ENCODE measurements around the gene GOLGA6A. TPM values are rescaled to one million over a fixed set of nuclear protein-coding genes. Genes with fewer than 3 reads are reported as not detected.

The GOLGA6A gene
- total RNA-seq, 4 donors from 2014 or later: 0.20 to 0.87 TPM; not detected in 2

DNA sequence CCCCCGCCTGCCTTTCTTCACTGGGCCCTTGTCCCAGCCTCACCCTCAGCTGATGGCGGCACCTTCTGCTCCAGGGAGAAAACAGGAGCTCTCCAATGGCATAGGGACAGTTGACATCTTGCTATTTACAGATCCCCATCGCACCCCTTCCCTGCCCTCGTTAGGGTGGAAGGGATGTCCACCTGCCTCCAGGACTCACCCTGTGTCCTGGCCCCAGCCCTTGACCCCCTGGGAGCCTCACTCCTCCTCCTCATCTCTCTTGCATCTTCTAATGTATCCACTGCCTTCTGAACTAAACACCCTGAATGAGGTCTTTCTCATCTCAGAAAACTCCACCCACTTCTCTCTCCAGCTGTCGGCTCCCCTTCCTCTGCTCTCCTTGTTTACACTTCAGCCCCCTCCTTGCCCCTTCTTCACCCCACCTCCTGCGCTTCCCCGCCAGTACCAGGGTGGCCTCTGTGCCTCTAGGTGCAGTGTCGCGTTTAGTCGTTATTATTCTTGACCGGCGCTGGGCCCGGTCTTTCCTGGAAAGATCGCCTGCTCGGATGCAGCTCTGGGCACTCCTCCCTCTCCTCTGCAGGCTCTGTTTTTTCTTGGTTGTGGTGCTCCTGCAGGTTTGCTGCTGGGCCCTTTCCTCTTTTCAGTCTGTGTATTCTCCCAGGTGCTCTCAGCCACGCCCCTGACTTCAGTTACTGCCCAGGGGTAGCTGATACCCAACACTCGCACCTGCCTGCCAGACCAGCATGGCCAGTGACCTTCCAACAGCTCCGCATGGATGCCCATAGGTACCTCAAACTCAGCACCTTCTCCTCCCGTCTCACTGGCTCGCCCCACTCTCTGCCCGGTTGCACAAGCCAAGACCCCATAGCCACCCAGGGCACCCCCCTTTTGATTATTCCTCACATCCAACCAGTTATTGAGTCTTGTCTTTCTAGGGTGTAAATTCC is 44.9 kb downstream of the GOLGA6A start:
- 63 to 70% methylated on average over 21 of the region's 21 CpGs for WGBS, 2 donors
- no peaks in the 10 kb centered on the region for H3K27me3 ChIP-seq
- H3K27ac ChIP-seq: no peak overlapping the region
- TF ChIP-seq, protein P1, sequence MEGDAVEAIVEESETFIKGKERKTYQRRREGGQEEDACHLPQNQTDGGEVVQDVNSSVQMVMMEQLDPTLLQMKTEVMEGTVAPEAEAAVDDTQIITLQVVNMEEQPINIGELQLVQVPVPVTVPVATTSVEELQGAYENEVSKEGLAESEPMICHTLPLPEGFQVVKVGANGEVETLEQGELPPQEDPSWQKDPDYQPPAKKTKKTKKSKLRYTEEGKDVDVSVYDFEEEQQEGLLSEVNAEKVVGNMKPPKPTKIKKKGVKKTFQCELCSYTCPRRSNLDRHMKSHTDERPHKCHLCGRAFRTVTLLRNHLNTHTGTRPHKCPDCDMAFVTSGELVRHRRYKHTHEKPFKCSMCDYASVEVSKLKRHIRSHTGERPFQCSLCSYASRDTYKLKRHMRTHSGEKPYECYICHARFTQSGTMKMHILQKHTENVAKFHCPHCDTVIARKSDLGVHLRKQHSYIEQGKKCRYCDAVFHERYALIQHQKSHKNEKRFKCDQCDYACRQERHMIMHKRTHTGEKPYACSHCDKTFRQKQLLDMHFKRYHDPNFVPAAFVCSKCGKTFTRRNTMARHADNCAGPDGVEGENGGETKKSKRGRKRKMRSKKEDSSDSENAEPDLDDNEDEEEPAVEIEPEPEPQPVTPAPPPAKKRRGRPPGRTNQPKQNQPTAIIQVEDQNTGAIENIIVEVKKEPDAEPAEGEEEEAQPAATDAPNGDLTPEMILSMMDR (IDR thresholded peaks at IDR 0.05): no peak
- TF ChIP-seq EP300 (IDR thresholded peaks at IDR 0.05): no peak
- no peak for TF ChIP-seq POLR2A (IDR thresholded peaks at IDR 0.05)
- DNase-seq (ENCODE audit: low spot score in 2 of 2): no peak
- H3K4me1 ChIP-seq: peaks cover 0 to 60% (median 23%) of the 10 kb centered on the region in 4 donors
- peaks cover 0 to 65% (median 0%) of the 10 kb centered on the region in 3 donors for H3K36me3 ChIP-seq
- no peak overlapping the region for H3K4me3 ChIP-seq
- H3K9me3 ChIP-seq: no peaks in the 10 kb centered on the region

- DNase-seq (ENCODE audit: low spot score in 2 of 2): peak; percentile 62 to 68
- WGBS, 2 donors: 62 to 65% methylated on average over 21 of the region's 21 CpGs
- Histone ChIP-seq H3K27me3 (no peaks in the 10 kb centered on the region), H3K36me3 (peaks cover 0 to 59% (median 0%) of the 10 kb centered on the region in 3 donors), H3K4me1 (peaks cover 0 to 52% (median 20%) of the 10 kb centered on the region in 4 donors), H3K9me3 (no peaks in the 10 kb centered on the region), H3K4me3 (no peak overlapping the region), H3K27ac (no peak overlapping the region)
- no peak for TF ChIP-seq EP300 (IDR thresholded peaks at IDR 0.05)
- TF ChIP-seq POLR2A (IDR thresholded peaks at IDR 0.05): no peak
- TF ChIP-seq, protein P1 (IDR thresholded peaks at IDR 0.05): peak; percentile 15 to 72 (median 51)
These were observed 45.8 kb downstream of the GOLGA6A start for GRCh38 chr15:74036271-74037170.

- TF ChIP-seq EP300 (IDR thresholded peaks at IDR 0.05) (no peak), POLR2A (IDR thresholded peaks at IDR 0.05) (no peak)
- TF ChIP-seq, protein P1 (IDR thresholded peaks at IDR 0.05): no peak
- DNase-seq (ENCODE audit: low spot score in 2 of 2): no peak
- no peak overlapping the region for H3K4me3 ChIP-seq
- H3K27ac ChIP-seq: no peak overlapping the region
- H3K36me3 ChIP-seq: peaks cover 0 to 61% (median 0%) of the 10 kb centered on the region in 3 donors
- no peaks in the 10 kb centered on the region for H3K27me3 ChIP-seq
- H3K4me1 ChIP-seq: peaks cover 0 to 42% (median 19%) of the 10 kb centered on the region in 4 donors
- H3K9me3 ChIP-seq: no peaks in the 10 kb centered on the region
- WGBS, 2 donors: 91 to 93% methylated on average over 28 of the region's 28 CpGs
These were observed 47.0 kb downstream of the GOLGA6A start for GRCh38 chr15:74035121-74036017.

DNA sequence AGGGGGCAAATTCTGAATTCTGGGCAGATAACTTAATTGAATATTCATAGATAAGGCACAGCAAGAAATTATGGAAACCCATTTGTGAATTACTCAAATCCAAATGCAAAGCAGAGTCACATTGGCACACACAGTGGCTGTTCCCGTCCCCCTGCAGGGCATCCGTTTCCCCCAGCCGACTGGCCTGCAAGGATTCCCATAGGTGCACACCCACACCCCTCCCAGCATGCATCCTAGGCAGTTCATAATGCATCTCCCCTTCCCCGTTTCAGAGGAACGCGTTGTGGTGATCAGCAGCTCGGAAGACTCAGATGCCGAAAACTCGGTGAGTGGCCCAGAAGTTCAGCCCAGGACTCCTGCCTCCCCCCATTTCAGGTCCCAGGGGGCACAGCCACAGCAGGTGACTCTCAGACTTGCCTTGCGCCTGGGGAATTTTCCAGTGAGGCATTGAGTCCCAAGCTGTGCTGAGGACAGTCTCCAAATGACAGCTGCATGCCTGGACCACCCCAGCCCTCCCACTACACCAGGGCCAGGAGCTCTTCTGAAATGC is 48.1 kb downstream of the GOLGA6A start:
- Histone ChIP-seq H3K4me3 (no peak overlapping the region), H3K27ac (no peak overlapping the region), H3K27me3 (no peaks in the 10 kb centered on the region), H3K36me3 (peaks cover 0 to 68% (median 0%) of the 10 kb centered on the region in 3 donors), H3K9me3 (no peaks in the 10 kb centered on the region), H3K4me1 (peaks cover 0 to 31% (median 11%) of the 10 kb centered on the region in 4 donors)
- 83 to 87% methylated on average over 9 to 10 of the region's 10 CpGs for WGBS, 2 donors
- no peak for TF ChIP-seq EP300 (IDR thresholded peaks at IDR 0.05)
- TF ChIP-seq, protein P1 (IDR thresholded peaks at IDR 0.05): no peak
- no peak for TF ChIP-seq POLR2A (IDR thresholded peaks at IDR 0.05)
- no peak for DNase-seq (ENCODE audit: low spot score in 2 of 2)
